Activated T-cell treated with anti-CD3 and anti-CD28 coated beads for 1 hour (primary cell): ENCODE data around the gene ZBTB25.
"Not testable (repeated sequence)": the region's sequence is repeated elsewhere in the genome, so short reads cannot be mapped to it uniquely, and the experiment has no call there.

Experiments used
- DNase-seq: peaks from one replicate; pipeline ENCODE4 v3.0.0-alpha.2; 2020; ENCODE audit warnings: low read depth

Gene ZBTB25

GRCh38 chr14:64503434-64504309 is at the start of gene ZBTB25:
TSS of gene ZBTB25 (minus strand) at chr14:64503838. CDS start at chr14:64490533, 13,305 bp downstream.
- peak; percentile 89 for DNase-seq

DNA sequence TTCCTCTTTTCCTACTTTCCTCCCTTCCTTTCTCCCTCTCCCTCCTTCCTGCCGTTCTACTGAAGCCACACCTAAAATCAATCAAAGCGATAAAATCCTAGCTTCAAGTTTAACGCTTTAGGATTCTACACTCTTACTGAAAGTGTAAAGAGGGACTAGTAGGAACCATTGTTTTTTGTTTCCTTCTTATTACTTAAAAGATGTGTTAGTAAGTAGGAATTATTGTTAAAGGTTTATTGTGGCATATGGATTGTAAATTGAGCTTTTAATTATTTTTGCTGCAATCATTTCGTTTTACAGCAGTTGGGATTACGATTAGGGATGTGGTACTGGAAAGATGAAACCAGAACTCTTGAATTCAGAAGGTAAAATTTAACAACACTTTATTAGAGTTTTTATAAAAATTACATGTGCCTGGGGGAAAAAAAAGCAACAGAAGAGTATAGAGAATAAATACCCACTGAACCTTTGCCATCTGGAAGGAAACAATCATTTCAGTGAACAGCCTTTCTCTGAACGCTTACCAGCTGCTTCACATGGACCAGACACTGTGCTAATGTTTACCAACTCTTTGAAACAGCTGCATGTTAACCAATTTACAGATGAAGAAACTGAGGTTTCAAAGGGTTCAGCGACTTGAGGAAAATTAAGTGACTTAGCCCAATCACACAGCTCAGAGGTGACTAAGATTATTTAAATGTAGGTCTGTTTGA is 47.1 kb upstream of the ZBTB25 start:
- no peak for DNase-seq

DNA sequence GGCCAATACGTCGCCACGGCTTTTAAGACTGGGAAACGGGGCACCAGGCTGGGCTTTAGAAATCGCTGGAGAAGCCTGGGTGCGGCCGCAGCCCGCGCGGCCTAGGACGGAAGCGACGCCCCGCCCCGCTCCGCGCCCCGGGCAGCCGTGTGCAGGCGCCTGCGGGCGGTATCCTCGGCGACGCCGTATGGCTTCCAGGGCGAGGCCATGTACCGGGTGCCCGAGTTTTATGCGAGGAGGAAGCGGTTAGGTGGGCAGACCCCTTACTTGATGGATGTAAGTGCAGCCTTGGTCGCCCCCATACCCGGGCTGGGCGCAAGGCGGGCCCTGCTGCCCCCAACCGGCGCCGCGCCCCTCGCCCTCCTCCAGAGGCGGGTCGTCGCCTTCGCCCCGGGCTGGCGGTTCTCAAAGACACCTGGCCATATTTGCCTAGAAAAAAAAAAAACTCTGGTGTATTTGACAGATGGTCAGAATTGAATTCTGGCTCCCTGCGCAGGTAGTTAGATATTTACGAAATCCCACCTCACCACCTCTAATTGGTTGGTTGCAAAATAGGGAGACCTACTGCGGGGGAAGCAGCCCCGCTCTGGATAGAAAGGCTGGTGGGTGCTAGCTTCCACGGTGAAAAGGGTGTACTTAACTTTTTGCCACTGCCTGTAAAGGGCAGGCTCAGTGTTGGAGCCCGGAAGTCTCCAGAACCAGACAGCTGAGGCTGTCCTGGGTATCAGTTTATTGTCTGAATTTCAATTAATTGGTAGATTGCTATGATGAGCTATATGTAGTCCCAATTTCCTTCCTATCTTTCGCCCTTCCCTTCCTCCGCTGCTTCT is 46.4 kb upstream of the ZBTB25 start, which contains the start of gene PPP1R36:
TSS of gene PPP1R36 (plus strand) at position 171 of the 830 bp plus-strand sequence. CDS start at position 208, 37 bp downstream.
- peak; percentile 19 for DNase-seq

- DNase-seq: no peak
These were observed 45.4 kb upstream of the ZBTB25 start for GRCh38 chr14:64549016-64549415.

- DNase-seq: no peak
These were observed 41.1 kb upstream of the ZBTB25 start for GRCh38 chr14:64544607-64545312.

DNA sequence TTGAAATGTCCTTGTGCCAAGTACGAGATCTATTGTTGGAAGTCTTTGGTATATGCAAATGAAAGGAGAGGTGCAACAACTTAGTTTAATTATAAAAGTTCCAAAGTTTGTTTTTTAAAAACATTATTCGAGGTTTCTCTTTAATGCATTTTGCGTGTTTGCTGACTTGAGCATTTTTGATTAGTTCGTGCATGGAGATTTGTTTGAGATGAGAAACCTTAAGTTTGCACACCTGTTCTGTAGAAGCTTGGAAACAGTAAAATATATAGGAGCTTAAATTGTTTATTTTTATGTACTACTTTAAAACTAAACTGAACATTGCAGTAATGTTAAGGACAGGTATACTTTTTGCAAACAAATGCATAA is 39.2 kb upstream of the ZBTB25 start:
- DNase-seq: no peak

DNA sequence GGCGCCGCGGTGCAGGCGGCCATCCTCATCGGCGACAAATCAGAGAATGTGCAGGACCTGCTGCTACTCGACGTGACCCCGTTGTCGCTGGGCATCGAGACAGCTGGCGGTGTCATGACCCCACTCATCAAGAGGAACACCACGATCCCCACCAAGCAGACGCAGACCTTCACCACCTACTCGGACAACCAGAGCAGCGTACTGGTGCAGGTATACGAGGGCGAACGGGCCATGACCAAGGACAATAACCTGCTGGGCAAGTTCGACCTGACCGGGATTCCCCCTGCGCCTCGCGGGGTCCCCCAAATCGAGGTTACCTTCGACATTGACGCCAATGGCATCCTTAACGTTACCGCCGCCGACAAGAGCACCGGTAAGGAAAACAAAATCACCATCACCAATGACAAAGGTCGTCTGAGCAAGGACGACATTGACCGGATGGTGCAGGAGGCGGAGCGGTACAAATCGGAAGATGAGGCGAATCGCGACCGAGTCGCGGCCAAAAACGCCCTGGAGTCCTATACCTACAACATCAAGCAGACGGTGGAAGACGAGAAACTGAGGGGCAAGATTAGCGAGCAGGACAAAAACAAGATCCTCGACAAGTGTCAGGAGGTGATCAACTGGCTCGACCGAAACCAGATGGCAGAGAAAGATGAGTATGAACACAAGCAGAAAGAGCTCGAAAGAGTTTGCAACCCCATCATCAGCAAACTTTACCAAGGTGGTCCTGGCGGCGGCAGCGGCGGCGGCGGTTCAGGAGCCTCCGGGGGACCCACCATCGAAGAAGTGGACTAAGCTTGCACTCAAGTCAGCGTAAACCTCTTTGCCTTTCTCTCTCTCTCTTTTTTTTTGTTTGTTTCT is 38.6 kb upstream of the ZBTB25 start:
- no peak for DNase-seq

GRCh38 chr14:64541261-64541971 is 37.8 kb upstream of the ZBTB25 start:
- peak; percentile 6 for DNase-seq

- DNase-seq: peak; percentile 84
These were observed 36.9 kb upstream of the ZBTB25 start, which contains the start of gene HSPA2 for GRCh38 chr14:64540208-64541202. TSS of gene HSPA2 (plus strand) at chr14:64540741. CDS start at chr14:64540850, 109 bp downstream.

GRCh38 chr14:64536488-64537245 is 33.0 kb upstream of the ZBTB25 start:
- DNase-seq: no peak

GRCh38 chr14:64531567-64531966 is 27.9 kb upstream of the ZBTB25 start:
- no peak for DNase-seq

DNA sequence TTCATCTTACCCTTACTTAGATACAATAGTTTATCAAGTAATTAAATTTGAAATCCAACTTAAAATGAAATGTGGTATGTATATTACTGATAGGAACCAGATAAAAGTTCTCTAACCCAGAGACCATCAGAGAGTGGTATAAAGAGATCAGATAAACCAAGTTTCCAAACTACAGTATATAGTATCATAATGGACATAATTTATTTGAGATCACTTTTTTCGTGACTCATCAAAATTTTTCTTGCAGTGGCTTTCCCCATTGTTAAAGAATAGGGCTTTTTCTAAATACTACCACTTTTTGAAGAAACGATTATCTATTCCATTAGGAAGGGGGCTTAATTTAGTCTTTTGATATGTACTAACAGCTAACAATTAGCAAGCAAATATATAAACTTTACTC is 21.7 kb upstream of the ZBTB25 start:
- DNase-seq: no peak

GRCh38 chr14:64522591-64523355 is 19.1 kb upstream of the ZBTB25 start:
- DNase-seq: no peak

GRCh38 chr14:64520699-64521098 is 17.1 kb upstream of the ZBTB25 start:
- DNase-seq: no peak

- no peak for DNase-seq
These were observed 14.6 kb upstream of the ZBTB25 start for GRCh38 chr14:64518229-64518628.

- not testable (repeated sequence) for DNase-seq
These were observed 14.0 kb upstream of the ZBTB25 start for GRCh38 chr14:64517667-64518066.

GRCh38 chr14:64516969-64517368 is 13.3 kb upstream of the ZBTB25 start:
- DNase-seq: no peak
